GM18526 (cell line): ENCODE data around the gene RIPOR3.

Experiments used
- POLR2A ChIP-seq: IDR thresholded peaks from 3 replicates; pipeline ENCODE4 v1.6.1; 2011; ENCODE audit not compliant: insufficient read length; ENCODE audit errors: extremely low read depth

Gene RIPOR3

GRCh38 chr20:50693001-50693400 lies 1.7 kb upstream of the RIPOR3 start:
- no peak for TF ChIP-seq POLR2A

- no peak for TF ChIP-seq POLR2A
Measured at GRCh38 chr20:50692552-50692933, 1.2 kb upstream of the RIPOR3 start.

GRCh38 chr20:50691573-50692551 lies 520 bp upstream of the RIPOR3 start:
- TF ChIP-seq POLR2A, result no peak

- no peak for TF ChIP-seq POLR2A
Measured at GRCh38 chr20:50689864-50690649, 1.3 kb downstream of the RIPOR3 start.

- TF ChIP-seq POLR2A, result no peak
Measured at GRCh38 chr20:50688256-50688975, 2.9 kb downstream of the RIPOR3 start.

GRCh38 chr20:50686821-50687220 lies 4.5 kb downstream of the RIPOR3 start:
- TF ChIP-seq POLR2A, result no peak

- no peak for TF ChIP-seq POLR2A
Measured at GRCh38 chr20:50683570-50683969, 7.8 kb downstream of the RIPOR3 start.

GRCh38 chr20:50682947-50683530 lies 8.3 kb downstream of the RIPOR3 start:
- TF ChIP-seq POLR2A, result no peak

GRCh38 chr20:50682065-50682464 lies 9.3 kb downstream of the RIPOR3 start:
- TF ChIP-seq POLR2A, result no peak

GRCh38 chr20:50681359-50682064 lies 9.8 kb downstream of the RIPOR3 start:
- TF ChIP-seq POLR2A, result no peak

GRCh38 chr20:50680105-50680960 lies 11.0 kb downstream of the RIPOR3 start:
- no peak for TF ChIP-seq POLR2A

- TF ChIP-seq POLR2A, result no peak
Measured at GRCh38 chr20:50679753-50680104, 11.6 kb downstream of the RIPOR3 start.

- no peak for TF ChIP-seq POLR2A
Measured at GRCh38 chr20:50678169-50678898, 13.0 kb downstream of the RIPOR3 start.

GRCh38 chr20:50676858-50677257 lies 14.5 kb downstream of the RIPOR3 start:
- no peak for TF ChIP-seq POLR2A
